ENCODE data around the gene VIPAS39. TPM values are rescaled to one million over a fixed set of nuclear protein-coding genes. Genes with fewer than 3 reads are reported as not detected.

Gene VIPAS39
- total and polyA plus RNA-seq, 9 of the 15 experiments (the other 6 are each of a cell fraction or from before 2014, with no cell fraction given) = 5.7 to 25.6 (median 9.9) TPM

GRCh38 chr14:77376771-77377501 is 80.5 kb downstream of the VIPAS39 start, which contains the start of the genes SAMD15 and TMED8 (continued):
- TF ChIP-seq, protein P1, sequence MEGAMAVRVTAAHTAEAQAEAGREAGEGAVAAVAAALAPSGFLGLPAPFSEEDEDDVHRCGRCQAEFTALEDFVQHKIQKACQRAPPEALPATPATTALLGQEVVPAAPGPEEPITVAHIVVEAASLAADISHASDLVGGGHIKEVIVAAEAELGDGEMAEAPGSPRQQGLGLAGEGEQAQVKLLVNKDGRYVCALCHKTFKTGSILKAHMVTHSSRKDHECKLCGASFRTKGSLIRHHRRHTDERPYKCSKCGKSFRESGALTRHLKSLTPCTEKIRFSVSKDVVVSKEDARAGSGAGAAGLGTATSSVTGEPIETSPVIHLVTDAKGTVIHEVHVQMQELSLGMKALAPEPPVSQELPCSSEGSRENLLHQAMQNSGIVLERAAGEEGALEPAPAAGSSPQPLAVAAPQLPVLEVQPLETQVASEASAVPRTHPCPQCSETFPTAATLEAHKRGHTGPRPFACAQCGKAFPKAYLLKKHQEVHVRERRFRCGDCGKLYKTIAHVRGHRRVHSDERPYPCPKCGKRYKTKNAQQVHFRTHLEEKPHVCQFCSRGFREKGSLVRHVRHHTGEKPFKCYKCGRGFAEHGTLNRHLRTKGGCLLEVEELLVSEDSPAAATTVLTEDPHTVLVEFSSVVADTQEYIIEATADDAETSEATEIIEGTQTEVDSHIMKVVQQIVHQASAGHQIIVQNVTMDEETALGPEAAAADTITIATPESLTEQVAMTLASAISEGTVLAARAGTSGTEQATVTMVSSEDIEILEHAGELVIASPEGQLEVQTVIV (CRISPR knock-in tag; IDR thresholded peaks at IDR 0.05; ENCODE audit: borderline replicate concordance) = no peak
- no peak for TF ChIP-seq EWSR1 (IDR thresholded peaks at IDR 0.05; ENCODE audit: borderline replicate concordance, low read depth, partially characterized antibody)
- no peak for TF ChIP-seq TFAM (CRISPR knock-in tag; conservative IDR thresholded peaks at IDR 0.05)
- TF ChIP-seq FOXJ2 (tag; IDR thresholded peaks at IDR 0.05) = no peak
- no peak for TF ChIP-seq FOXA3 (CRISPR knock-in tag; conservative IDR thresholded peaks at IDR 0.05 in 1 of 2, IDR thresholded peaks at IDR 0.05 in 1 of 2)
- TF ChIP-seq ZNF584 (CRISPR knock-in tag; IDR thresholded peaks at IDR 0.05; ENCODE audit: low read depth) = no peak
- no peak for TF ChIP-seq MLLT1 (IDR thresholded peaks at IDR 0.05)
- peak; percentile 10 to 80 (median 54) for TF ChIP-seq YY1 (IDR thresholded peaks at IDR 0.05; ENCODE audit: borderline replicate concordance in 1 of 3, control insufficient read depth in 1 of 3, extremely low read depth in 1 of 3, insufficient read depth in 3 of 3, insufficient read length in 1 of 3, insufficient replicate concordance in 2 of 3, low read depth in 1 of 3, low read length in 2 of 3)
- peak; percentile 61 for TF ChIP-seq ETS1 (conservative IDR thresholded peaks at IDR 0.05; ENCODE audit: control insufficient read depth, low read depth, low read length)
- TF ChIP-seq ZFP30 (CRISPR knock-in tag; IDR thresholded peaks at IDR 0.05; ENCODE audit: borderline replicate concordance) = no peak
- TF ChIP-seq, protein P2, sequence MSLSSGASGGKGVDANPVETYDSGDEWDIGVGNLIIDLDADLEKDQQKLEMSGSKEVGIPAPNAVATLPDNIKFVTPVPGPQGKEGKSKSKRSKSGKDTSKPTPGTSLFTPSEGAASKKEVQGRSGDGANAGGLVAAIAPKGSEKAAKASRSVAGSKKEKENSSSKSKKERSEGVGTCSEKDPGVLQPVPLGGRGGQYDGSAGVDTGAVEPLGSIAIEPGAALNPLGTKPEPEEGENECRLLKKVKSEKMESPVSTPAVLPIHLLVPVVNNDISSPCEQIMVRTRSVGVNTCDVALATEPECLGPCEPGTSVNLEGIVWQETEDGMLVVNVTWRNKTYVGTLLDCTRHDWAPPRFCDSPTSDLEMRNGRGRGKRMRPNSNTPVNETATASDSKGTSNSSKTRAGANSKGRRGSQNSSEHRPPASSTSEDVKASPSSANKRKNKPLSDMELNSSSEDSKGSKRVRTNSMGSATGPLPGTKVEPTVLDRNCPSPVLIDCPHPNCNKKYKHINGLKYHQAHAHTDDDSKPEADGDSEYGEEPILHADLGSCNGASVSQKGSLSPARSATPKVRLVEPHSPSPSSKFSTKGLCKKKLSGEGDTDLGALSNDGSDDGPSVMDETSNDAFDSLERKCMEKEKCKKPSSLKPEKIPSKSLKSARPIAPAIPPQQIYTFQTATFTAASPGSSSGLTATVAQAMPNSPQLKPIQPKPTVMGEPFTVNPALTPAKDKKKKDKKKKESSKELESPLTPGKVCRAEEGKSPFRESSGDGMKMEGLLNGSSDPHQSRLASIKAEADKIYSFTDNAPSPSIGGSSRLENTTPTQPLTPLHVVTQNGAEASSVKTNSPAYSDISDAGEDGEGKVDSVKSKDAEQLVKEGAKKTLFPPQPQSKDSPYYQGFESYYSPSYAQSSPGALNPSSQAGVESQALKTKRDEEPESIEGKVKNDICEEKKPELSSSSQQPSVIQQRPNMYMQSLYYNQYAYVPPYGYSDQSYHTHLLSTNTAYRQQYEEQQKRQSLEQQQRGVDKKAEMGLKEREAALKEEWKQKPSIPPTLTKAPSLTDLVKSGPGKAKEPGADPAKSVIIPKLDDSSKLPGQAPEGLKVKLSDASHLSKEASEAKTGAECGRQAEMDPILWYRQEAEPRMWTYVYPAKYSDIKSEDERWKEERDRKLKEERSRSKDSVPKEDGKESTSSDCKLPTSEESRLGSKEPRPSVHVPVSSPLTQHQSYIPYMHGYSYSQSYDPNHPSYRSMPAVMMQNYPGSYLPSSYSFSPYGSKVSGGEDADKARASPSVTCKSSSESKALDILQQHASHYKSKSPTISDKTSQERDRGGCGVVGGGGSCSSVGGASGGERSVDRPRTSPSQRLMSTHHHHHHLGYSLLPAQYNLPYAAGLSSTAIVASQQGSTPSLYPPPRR (CRISPR knock-in tag; IDR thresholded peaks at IDR 0.05; ENCODE audit: borderline replicate concordance) = no peak
- TF ChIP-seq RCOR1 (IDR thresholded peaks at IDR 0.05; ENCODE audit: borderline replicate concordance in 1 of 2, low read depth in 2 of 2, low read length in 2 of 2) = no peak
- TF ChIP-seq XRCC5 (IDR thresholded peaks at IDR 0.05; ENCODE audit: low read depth, low read length) = no peak
